OCI-LY7 (cell line): ENCODE data around the gene KIFC3. TPM values are rescaled to one million over a fixed set of nuclear protein-coding genes. Genes with fewer than 3 reads are reported as not detected.

ENCODE experiments used
- BruUV-seq: library from RNA; stranded (reverse); fragments of 400-500 nt; replicated peaks from 2 replicates; lab custom pipeline; 2021; lab: Mats Ljungman, UMichigan
- CTCF ChIA-PET: fragments of 300-600 bp; sonication (Branson Sonifier 250); formaldehyde crosslinking; loops from one replicate; lab custom pipeline; 2022; ENCODE audit warnings: antibody characterized with exemption; ENCODE audit not compliant: unreplicated experiment; lab: Charles Lee
- POLR2A ChIA-PET: fragments of 300-600 bp; sonication (Branson Sonifier 250); formaldehyde crosslinking; loops from one replicate; lab custom pipeline; 2022; ENCODE audit warnings: antibody characterized with exemption; lab: Charles Lee
- DNase-seq: peaks from one replicate; pipeline ENCODE4 v3.0.0-alpha.2; 2015; ENCODE audit warnings: low spot score
- H2AFZ ChIP-seq: fragments of 200-600 bp; sonication (generic), shearing (Covaris generic); 2 replicates; pipeline ENCODE4 v1.6.1; 2014; ENCODE audit warnings: mild to moderate bottlenecking, antibody characterized with exemption, low read length, moderate library complexity
- H3K27ac ChIP-seq: fragments of 200-600 bp; sonication (generic); 2 replicates; pipeline ENCODE4 v1.5.1; 2014; ENCODE audit warnings: mixed run types, low read depth, mild to moderate bottlenecking, moderate library complexity, low read length, inconsistent platforms; ENCODE audit not compliant: poor library complexity, severe bottlenecking
- H3K36me3 ChIP-seq: fragments of 200-600 bp; sonication (generic); 2 replicates; pipeline ENCODE4 v1.6.1; 2014; ENCODE audit warnings: mild to moderate bottlenecking, antibody characterized with exemption, low read length, moderate library complexity, mixed read lengths; ENCODE audit not compliant: insufficient read depth
- H3K4me1 ChIP-seq: fragments of 200-600 bp; sonication (generic); 2 replicates; pipeline ENCODE4 v1.5.1; 2014; ENCODE audit warnings: mild to moderate bottlenecking, low read length; ENCODE audit not compliant: insufficient read depth, poor library complexity, severe bottlenecking
- H3K4me2 ChIP-seq: fragments of 200-600 bp; sonication (generic); 2 replicates; pipeline ENCODE4 v1.6.1; 2014; ENCODE audit warnings: mild to moderate bottlenecking, low read length
- H3K4me3 ChIP-seq: fragments of 200-600 bp; sonication (generic); 2 replicates; pipeline ENCODE4 v1.5.1; 2014; ENCODE audit warnings: mild to moderate bottlenecking, low read depth, low read length; ENCODE audit not compliant: poor library complexity, severe bottlenecking
- H3K79me2 ChIP-seq: fragments of 200-600 bp; sonication (generic); 2 replicates; pipeline ENCODE4 v1.6.1; 2016; ENCODE audit warnings: low read depth, mild to moderate bottlenecking, low read length, moderate library complexity, mixed read lengths; ENCODE audit not compliant: insufficient read depth
- H3K9me2 ChIP-seq: fragments of 200-600 bp; sonication (generic); 2 replicates; pipeline ENCODE4 v1.6.1; 2016; ENCODE audit warnings: mild to moderate bottlenecking, low read length, mixed read lengths; ENCODE audit not compliant: insufficient read depth
- H3K9me3 ChIP-seq: fragments of 200-600 bp; sonication (generic); 2 replicates; pipeline ENCODE4 v1.6.1; 2014; ENCODE audit warnings: mild to moderate bottlenecking, mixed run types, low read length, mixed read lengths
- H4K20me1 ChIP-seq: fragments of 200-600 bp; sonication (generic); 2 replicates; pipeline ENCODE4 v1.6.1; 2014; ENCODE audit warnings: mild to moderate bottlenecking, antibody characterized with exemption, low read length, moderate library complexity, mixed read lengths; ENCODE audit not compliant: insufficient read depth
- CTCF ChIP-seq: fragments of 200-600 bp; sonication (generic); conservative IDR thresholded peaks from 2 replicates; pipeline ENCODE4 v1.5.1; 2014; ENCODE audit warnings: mild to moderate bottlenecking, antibody characterized with exemption, low read length, moderate library complexity, mixed read lengths
- EZH2phosphoT487 ChIP-seq: fragments of 200-600 bp; sonication (generic); IDR thresholded peaks from 2 replicates; pipeline ENCODE4 v1.6.1; 2018; ENCODE audit warnings: low read depth, borderline replicate concordance, mild to moderate bottlenecking, mixed run types, antibody characterized with exemption, low read length, moderate library complexity, mixed read lengths
- intact Hi-C: fragments of 100-400 bp; cut with micrococcal nuclease; formaldehyde crosslinking; loops from one replicate; pipeline ENCODE4 v1.10.0; 2022; ENCODE audit not compliant: unreplicated experiment
- total RNA-seq, 2 experiments: library from RNA; depleted of rRNA in 1 of 2; stranded (reverse); fragments of >200 nt in 1 of 2; shearing (Covaris generic) in 1 of 2; gene quantifications; 2 replicates each; pipeline ENCODE4 v1.2.3, GENCODE V29; 2014 to 2022

Gene KIFC3
- total RNA-seq, 2 experiments from 2014 or later = 0.61 TPM; not detected in 1

GRCh38 chr16:57745768-57746167 is 56.5 kb downstream of the KIFC3 start:
- no TSS peak for BruUV-seq
- intact Hi-C loops = no loop called here
- Histone ChIP-seq H3K9me3 (no peaks in the 10 kb centered on the region), H3K9me2 (no peaks in the 10 kb centered on the region), H3K4me3 (no peak overlapping the region), H3K4me1 (peaks cover 8% of the 10 kb centered on the region), H2AFZ (no peak overlapping the region), H3K79me2 (no peaks in the 10 kb centered on the region), H3K27ac (no peak overlapping the region), H3K36me3 (no peaks in the 10 kb centered on the region), H4K20me1 (no peaks in the 10 kb centered on the region), H3K4me2 (no peak overlapping the region)
- CTCF ChIA-PET = no interaction called here
- TF ChIP-seq CTCF (no peak), EZH2phosphoT487 (no peak)
- POLR2A ChIA-PET = interaction anchor here (0.7 to 1.5 kb wide), 2 partner anchors 10 to 14 kb away, joined by 3 to 5 read pairs; partner anchors contain the start of gene KATNB1
- no peak for DNase-seq

- TF ChIP-seq CTCF = no peak
- TF ChIP-seq EZH2phosphoT487 = no peak
- CTCF ChIA-PET = interaction anchor here (0.6 kb wide), 1 partner anchor 324 kb away, joined by 3 read pairs; no protein-coding TSS in a partner anchor
- H3K4me3 ChIP-seq = no peak overlapping the region
- intact Hi-C loops = no loop called here
- H3K36me3 ChIP-seq = no peaks in the 10 kb centered on the region
- H4K20me1 ChIP-seq = no peaks in the 10 kb centered on the region
- no peaks in the 10 kb centered on the region for H3K9me3 ChIP-seq
- H3K9me2 ChIP-seq = no peaks in the 10 kb centered on the region
- BruUV-seq = no TSS peak
- POLR2A ChIA-PET = interaction anchor here (0.5 kb wide), 1 partner anchor 19 kb away, joined by 3 read pairs; no protein-coding TSS in a partner anchor
- no peak for DNase-seq
- H3K27ac ChIP-seq = no peak overlapping the region
- H3K4me2 ChIP-seq = no peak overlapping the region
- no peak overlapping the region for H2AFZ ChIP-seq
- H3K4me1 ChIP-seq = peaks cover 8% of the 10 kb centered on the region
- H3K79me2 ChIP-seq = no peaks in the 10 kb centered on the region
Measured at GRCh38 chr16:57744642-57744903, 57.7 kb downstream of the KIFC3 start.

GRCh38 chr16:57743886-57744641 is 58.2 kb downstream of the KIFC3 start:
- H4K20me1 ChIP-seq = no peaks in the 10 kb centered on the region
- TF ChIP-seq CTCF (no peak), EZH2phosphoT487 (no peak)
- H3K9me2 ChIP-seq = no peaks in the 10 kb centered on the region
- no peak overlapping the region for H3K27ac ChIP-seq
- no peak overlapping the region for H3K4me2 ChIP-seq
- no peak overlapping the region for H3K4me3 ChIP-seq
- no peaks in the 10 kb centered on the region for H3K79me2 ChIP-seq
- peaks cover 8% of the 10 kb centered on the region for H3K4me1 ChIP-seq
- ChIA-PET POLR2A (no interaction called here), CTCF (no interaction called here)
- intact Hi-C loops = no loop called here
- no peak overlapping the region for H2AFZ ChIP-seq
- no peaks in the 10 kb centered on the region for H3K36me3 ChIP-seq
- BruUV-seq = no TSS peak
- no peaks in the 10 kb centered on the region for H3K9me3 ChIP-seq
- no peak for DNase-seq
